GM18520 (cell line): Measurements from ENCODE around the gene SORT1.

Experiments
- ATAC-seq: cut with Tn5 transposase; IDR thresholded peaks from one replicate; pipeline ENCODE4 v1.9.1; 2021; ENCODE audit not compliant: unreplicated experiment

The SORT1 gene

DNA sequence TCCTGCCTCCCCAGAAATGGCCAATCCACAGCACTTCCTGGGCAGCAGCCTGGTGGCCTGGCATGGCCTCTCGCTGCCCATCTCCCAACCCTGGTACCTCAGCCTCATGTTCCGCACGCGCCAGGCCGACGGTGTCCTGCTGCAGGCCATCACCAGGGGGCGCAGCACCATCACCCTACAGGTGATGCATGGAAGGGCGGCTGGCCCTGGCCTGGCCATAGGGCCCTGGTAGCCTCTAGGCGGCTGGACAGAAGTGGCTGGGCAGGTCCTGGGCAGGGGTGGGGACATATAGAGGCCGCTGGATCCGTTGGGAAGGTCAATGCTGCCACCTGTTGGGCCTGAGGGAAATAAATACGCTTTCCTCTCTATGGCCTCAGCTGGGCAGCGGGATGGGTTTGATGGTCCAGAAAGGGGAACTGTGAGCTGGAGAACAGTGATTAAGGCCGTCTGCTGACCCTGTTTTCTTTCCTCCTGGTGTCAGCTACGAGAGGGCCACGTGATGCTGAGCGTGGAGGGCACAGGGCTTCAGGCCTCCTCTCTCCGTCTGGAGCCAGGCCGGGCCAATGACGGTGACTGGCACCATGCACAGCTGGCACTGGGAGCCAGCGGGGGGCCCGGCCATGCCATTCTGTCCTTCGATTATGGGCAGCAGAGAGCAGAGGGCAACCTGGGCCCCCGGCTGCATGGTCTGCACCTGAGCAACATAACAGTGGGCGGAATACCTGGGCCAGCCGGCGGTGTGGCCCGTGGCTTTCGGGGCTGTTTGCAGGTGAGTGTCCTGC, 133.9 kb downstream of the SORT1 start:
- no peak for ATAC-seq

DNA sequence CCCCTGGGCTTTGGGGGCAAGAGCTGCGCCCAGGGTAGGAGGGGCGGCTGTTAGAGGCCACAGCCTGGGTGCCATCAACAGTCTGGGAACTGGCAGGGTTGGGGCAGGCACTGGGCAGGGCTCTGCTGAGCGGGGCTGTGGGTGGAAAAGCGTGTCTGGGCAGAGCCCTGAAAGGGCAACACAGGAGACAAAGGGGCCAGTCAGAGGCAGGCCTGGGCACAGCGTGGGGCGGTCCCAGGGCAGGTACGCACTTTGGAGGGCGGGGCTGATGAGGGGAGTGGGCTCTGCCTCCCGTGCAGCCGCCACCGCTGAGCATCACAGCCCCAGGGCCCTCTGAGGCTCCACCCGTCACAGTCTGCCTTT, 134.5 kb downstream of the SORT1 start:
- no peak for ATAC-seq

DNA sequence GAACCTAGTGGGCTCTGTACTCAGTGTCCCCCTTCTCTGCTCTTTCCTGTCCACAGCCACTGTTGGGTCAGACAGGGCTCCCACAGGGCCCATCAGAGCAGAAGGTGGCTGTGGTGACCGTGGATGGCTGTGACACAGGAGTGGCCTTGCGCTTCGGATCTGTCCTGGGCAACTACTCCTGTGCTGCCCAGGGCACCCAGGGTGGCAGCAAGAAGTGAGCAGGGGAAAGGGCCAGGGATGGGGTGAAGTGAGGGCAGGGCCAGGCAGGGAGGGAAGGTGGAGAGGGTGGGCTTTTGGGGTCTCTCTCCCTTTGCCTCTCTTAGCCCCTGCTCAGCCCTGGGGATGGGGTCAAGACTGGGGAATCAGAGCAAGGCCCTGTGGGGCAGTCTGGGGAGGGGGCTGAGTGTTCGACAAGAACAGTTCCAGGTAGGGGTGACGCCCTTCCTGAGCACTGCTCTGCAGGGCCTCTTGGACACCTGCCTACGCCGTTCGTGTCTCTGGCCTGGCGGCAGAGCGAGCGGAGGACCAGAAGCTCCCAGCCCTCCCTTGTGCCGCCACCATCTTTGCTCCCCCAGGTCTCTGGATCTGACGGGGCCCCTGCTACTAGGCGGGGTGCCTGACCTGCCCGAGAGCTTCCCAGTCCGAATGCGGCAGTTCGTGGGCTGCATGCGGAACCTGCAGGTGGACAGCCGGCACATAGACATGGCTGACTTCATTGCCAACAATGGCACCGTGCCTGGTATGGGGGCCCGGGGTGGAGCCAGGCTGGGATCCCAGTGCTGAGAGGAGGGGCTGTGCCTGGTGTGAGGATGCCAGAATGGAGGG, 135.3 kb downstream of the SORT1 start:
- no peak for ATAC-seq

DNA sequence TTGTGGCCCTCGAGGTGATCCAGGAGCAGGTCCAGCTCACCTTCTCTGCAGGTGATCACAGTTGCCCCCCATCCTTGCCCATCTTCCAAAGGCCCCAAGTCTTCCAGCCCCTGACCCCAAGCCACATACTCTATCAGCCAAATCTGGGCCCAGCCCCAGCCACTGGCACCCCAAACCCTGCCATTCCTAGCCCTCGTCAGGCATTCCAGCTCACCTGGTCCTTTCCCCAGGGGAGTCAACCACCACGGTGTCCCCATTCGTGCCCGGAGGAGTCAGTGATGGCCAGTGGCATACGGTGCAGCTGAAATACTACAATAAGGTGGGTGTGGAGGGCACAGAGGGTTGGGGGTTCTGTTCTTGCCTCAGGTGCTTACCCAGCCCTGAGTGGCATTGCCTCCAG, 136.1 kb downstream of the SORT1 start:
- ATAC-seq: no peak

DNA sequence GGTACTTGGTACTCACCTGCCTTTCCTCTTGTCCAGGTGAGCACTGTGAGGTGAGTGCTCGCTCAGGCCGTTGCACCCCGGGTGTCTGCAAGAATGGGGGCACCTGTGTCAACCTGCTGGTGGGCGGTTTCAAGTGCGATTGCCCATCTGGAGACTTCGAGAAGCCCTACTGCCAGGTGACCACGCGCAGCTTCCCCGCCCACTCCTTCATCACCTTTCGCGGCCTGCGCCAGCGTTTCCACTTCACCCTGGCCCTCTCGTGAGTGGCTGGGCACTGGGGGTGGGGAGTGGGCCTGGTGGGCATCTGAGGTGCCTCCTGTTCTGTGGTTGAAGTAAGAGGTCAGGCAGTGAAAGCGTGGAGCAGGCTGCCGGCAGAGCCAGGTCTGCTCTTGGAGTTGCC, 136.7 kb downstream of the SORT1 start:
- ATAC-seq: no peak

DNA sequence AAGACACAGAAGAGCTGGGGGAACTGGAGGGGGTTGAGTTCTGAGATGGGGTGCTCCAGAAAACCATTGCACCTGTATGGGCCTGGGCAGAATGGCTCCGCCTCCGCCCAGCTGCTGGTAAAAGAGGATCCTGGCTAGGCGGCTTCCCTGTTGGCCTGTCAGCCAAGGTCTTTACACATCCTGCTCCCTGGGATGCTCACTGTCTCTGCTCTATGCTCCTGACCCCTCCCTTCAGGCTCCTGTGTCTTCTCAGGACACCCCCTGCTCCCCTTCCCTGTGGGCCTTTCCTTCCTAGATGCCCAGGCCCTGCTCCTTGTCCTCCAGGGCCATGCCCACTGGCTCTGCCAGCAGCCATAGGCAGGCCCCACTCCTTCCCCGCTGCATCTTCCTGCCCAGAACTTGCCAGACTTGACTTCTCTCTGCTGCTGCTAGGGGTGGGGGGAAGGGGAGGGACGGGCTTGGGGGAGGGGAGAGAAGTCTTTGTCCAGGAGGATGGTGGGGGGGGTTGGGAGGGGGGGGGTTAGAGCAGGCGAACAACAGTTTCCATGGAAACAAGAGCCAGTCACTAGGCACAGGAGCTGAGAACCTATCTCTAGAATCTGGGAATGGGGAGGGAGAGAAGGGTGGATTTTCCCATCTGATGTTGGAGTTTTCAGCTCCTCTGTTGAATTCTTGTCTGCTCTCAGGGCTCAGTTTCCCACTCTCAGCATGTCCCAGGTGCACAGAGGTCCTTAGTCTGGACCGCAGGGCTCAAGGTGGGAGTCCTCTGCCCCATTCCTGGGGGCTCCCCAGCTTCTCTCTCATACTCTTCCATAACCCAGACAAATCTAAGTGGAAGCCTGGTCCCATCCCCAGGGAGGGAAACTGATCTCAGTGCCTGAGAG, 137.8 kb downstream of the SORT1 start:
- ATAC-seq: no peak
